Measurements from ENCODE around the gene PIEZO2. TPM values are rescaled to one million over a fixed set of nuclear protein-coding genes. Genes with fewer than 3 reads are reported as not detected.

PIEZO2 gene
- total RNA-seq, 1 donor from 2014 or later = 0.46 TPM

- intact Hi-C loops (cut with DNase I) = no loop called here
- no peak for DNase-seq (ENCODE audit: low spot score)
Observed at GRCh38 chr18:11040823-11041656, 108.3 kb downstream of the PIEZO2 start.

GRCh38 chr18:11040359-11040758 lies 109.0 kb downstream of the PIEZO2 start:
- DNase-seq (ENCODE audit: low spot score) = no peak
- intact Hi-C loops (cut with DNase I) = no loop called here

GRCh38 chr18:11037533-11038240 lies 111.7 kb downstream of the PIEZO2 start:
- intact Hi-C loops (cut with DNase I) = no loop called here
- DNase-seq (ENCODE audit: low spot score) = no peak

- intact Hi-C loops (cut with DNase I) = no loop called here
- no peak for DNase-seq (ENCODE audit: low spot score)
Observed at GRCh38 chr18:11035814-11036495, 113.4 kb downstream of the PIEZO2 start.

DNA sequence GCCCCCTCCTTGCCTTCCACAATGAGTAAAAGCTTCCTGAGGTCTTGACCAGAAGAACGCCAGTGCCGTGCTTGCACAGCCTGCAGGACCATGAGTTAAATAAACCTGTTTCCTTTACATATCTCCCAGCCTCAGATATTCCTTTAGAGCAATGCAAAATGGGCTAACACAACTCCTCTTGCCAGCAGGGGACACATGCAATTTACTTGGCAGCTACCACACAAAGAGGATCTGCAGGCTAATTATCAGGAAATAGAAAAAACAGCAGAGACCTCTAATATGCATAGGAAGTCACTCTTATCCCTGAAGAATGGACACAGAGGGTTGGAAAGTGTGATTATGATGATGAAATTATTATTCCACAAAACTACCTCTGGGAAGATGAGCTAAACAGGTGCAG lies 114.0 kb downstream of the PIEZO2 start:
- intact Hi-C loops (cut with DNase I) = no loop called here
- no peak for DNase-seq (ENCODE audit: low spot score)

- DNase-seq (ENCODE audit: low spot score) = no peak
- intact Hi-C loops (cut with DNase I) = no loop called here
Observed at GRCh38 chr18:11034884-11035283, 114.5 kb downstream of the PIEZO2 start.

GRCh38 chr18:11033503-11033902 lies 115.9 kb downstream of the PIEZO2 start:
- no peak for DNase-seq (ENCODE audit: low spot score)
- intact Hi-C loops (cut with DNase I) = no loop called here

DNA sequence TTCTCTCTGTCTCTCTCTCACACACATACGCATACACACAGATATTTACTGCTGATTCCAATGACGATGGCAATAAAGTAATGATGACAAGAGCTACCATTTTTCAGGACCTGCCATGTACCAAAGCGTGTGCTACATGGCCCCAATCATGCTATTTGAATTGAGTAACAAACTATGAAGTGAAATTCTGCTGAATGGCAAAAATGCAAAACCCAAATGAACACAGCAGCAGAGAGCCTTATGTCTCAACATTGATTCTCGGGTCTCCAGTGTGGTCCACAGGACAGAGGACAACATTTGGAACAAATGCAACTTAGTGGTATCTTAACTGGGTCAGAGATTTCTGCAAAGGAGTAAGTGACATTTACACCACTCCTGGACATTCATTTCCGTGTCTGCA lies 117.4 kb downstream of the PIEZO2 start:
- no peak for DNase-seq (ENCODE audit: low spot score)
- intact Hi-C loops (cut with DNase I) = no loop called here

GRCh38 chr18:11029021-11029420 lies 120.3 kb downstream of the PIEZO2 start:
- no peak for DNase-seq (ENCODE audit: low spot score)
- intact Hi-C loops (cut with DNase I) = no loop called here

- intact Hi-C loops (cut with DNase I) = no loop called here
- DNase-seq (ENCODE audit: low spot score) = no peak
Observed at GRCh38 chr18:11027862-11028261, 121.5 kb downstream of the PIEZO2 start.

DNA sequence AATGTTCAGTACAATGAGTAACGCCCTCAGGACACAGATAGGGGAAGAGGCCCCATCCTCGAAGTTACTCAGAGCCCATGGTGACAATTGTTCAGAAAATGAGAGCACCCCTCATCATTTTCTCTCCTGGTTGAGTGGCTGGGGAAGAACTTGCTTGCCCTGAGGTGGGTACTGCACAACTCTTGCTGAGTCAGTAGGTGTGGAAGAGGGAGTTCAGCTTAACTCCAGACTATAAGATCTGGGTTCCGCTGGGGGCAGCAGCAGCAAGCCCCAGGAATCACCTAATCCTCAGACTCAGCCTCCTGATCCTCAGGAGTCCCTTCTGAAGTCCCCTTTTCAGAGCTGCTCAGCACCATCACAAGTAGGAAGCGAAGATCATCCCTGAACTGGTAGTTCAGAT lies 123.7 kb downstream of the PIEZO2 start:
- no peak for DNase-seq (ENCODE audit: low spot score)
- intact Hi-C loops (cut with DNase I) = no loop called here

GRCh38 chr18:11024928-11025669 lies 124.3 kb downstream of the PIEZO2 start:
- intact Hi-C loops (cut with DNase I) = no loop called here
- DNase-seq (ENCODE audit: low spot score) = no peak

- DNase-seq (ENCODE audit: low spot score) = no peak
- intact Hi-C loops (cut with DNase I) = no loop called here
Observed at GRCh38 chr18:11021477-11021876, 127.9 kb downstream of the PIEZO2 start.

DNA sequence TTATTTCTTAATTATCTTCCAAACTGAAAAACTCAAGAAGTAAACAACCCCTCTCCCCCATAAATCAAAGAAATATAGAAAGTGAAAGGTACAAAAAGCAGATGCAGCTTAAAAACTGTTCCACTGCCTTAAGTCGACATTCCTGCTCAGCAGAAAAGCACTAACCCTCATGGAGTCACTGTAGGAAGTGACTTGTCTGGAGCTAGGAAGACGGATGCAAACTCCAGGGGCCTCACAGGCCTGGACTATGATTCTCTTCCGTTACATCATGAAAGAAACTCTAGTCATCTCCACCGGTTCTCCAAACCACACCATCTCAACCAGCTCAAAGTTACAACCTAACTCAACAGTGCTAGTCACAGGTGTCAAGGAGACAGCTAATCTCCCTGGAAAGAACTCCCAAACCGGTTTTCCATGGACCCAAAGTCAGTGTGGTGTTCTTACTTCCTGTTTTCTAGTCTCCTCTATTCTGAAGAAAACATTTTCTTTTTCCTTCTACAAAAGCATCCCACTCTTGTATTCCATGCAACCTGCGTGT lies 128.4 kb downstream of the PIEZO2 start:
- intact Hi-C loops (cut with DNase I) = no loop called here

GRCh38 chr18:11020161-11020853 lies 129.1 kb downstream of the PIEZO2 start:
- intact Hi-C loops (cut with DNase I) = no loop called here
- no peak for DNase-seq (ENCODE audit: low spot score)

More for the DNA sequence above, 128.4 kb downstream of the PIEZO2 start:
- DNase-seq (ENCODE audit: low spot score) = no peak

DNA sequence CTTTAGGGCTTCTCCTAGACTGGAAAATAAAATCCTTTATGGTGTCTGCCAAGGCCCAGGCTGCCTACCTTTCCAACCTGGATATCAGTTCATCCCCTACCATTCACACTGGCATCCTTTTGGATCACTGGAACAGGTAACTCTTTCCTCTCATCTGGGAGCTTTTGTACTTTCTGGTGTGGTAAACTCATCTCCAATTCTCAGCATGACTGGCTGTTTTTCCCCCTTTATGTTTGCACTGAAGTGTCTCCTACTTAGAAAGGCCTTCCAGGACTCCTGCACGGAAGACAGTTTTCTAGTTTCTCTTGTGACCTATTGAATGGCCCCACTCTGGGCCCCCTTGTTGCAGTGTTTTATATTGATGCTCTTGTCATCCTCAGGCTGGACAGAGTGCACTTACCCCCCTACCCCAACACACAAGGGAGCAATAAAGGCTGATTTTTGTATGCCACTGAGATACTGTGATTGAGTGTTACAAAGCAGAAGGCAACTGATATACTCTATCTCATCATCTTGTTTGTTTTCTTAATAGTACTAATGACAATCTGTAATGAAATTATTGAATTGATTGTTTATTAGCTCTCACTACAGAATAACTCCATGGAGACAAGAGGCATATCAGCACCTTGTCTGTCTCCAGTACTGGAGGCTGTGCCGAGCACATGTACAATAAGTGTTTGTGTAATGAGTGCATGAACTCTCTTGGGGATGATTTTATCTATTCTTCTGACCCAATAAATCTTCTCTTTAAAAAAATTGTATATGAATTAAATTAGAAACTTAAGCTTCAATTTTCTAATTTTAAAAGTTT lies 129.9 kb downstream of the PIEZO2 start:
- intact Hi-C loops (cut with DNase I) = no loop called here
- DNase-seq (ENCODE audit: low spot score) = no peak

DNA sequence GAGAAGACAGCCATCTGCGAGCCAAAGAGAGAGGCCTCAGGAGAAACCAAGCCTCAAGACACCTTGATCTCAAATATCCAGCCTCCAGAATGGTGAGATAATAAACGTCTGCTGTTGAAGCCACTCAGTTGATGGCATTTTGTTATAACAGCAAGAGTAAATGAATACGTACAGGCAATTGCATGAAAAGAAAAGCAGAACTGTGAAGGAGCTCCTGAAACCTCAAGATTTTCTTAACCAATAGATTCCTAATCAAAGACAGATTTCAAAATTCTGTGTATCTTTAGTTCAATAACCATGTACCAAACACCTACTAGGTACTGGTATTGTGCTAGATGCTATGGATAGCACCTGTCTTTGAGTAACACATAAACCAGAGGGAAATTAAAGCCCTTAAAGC lies 139.5 kb downstream of the PIEZO2 start:
- intact Hi-C loops (cut with DNase I) = no loop called here

DNA sequence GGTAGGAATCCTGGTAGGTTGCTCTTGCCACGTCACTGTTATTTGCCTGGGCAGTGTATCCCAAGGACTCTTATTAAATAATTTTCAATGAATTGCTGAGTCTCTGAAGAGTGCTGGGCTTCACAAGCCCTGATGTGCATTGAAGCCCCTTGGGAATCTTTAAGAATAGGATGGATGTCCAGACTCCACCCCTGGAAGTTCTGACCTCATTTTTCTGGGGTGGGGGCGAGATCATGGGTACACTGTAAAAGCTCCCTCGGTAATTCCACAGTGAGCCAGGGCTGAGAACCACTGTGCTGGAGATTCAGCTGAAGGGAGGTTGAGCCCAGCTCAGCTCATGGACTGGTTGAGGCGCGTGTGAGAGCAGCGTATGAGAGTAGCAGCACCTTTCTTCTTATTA lies 140.2 kb downstream of the PIEZO2 start:
- no peak for DNase-seq (ENCODE audit: low spot score)
- intact Hi-C loops (cut with DNase I) = no loop called here

More for the DNA sequence above, 139.5 kb downstream of the PIEZO2 start:
- no peak for DNase-seq (ENCODE audit: low spot score)

All from cardiac septum (tissue), 1 donor.